AG09319 (cell line): ENCODE results near the gene ZNF91.
"Not testable (repeated sequence)": the region's sequence is repeated elsewhere in the genome, so short reads cannot be mapped to it uniquely, and the experiment has no call there.

ENCODE experiments used
- DNase-seq: peaks from one replicate; pipeline ENCODE4 v3.0.0-alpha.2; 2010; ENCODE audit warnings: low read depth; ENCODE audit errors: extremely low read depth
- CTCF ChIP-seq: IDR thresholded peaks from 2 replicates; pipeline ENCODE4 v1.5.1; 2011; ENCODE audit warnings: low read depth, mild to moderate bottlenecking, inconsistent platforms, low read length, moderate library complexity

Gene ZNF91

GRCh38 chr19:23309926-23310325, 85.3 kb downstream of the ZNF91 start:
- TF ChIP-seq CTCF = no peak
- no peak for DNase-seq

- no peak for TF ChIP-seq CTCF
- no peak for DNase-seq
Observed at GRCh38 chr19:23305555-23305954, 89.7 kb downstream of the ZNF91 start.

- no peak for TF ChIP-seq CTCF
- no peak for DNase-seq
Observed at GRCh38 chr19:23304238-23304637, 91.0 kb downstream of the ZNF91 start.

- no peak for TF ChIP-seq CTCF
- DNase-seq = no peak
Observed at GRCh38 chr19:23294141-23294540, 101.1 kb downstream of the ZNF91 start.

- not testable (repeated sequence) for DNase-seq
Observed at GRCh38 chr19:23289966-23290365, 105.3 kb downstream of the ZNF91 start.
